Activated naive CD4-positive, alpha-beta T cell treated with anti-CD3 and anti-CD28 coated beads for 36 hours (primary cell): Measurements from ENCODE around the gene AARSD1. TPM values are rescaled to one million over a fixed set of nuclear protein-coding genes. Genes with fewer than 3 reads are reported as not detected.
"Not testable (repeated sequence)": the region's sequence is repeated elsewhere in the genome, so short reads cannot be mapped to it uniquely, and the experiment has no call there.

Source experiments
- CTCF ChIA-PET: fragments of 350-600 bp; sonication (Branson Sonifier 250); formaldehyde crosslinking; loops from one replicate; lab custom pipeline; 2021; ENCODE audit warnings: antibody characterized with exemption; lab: Charles Lee
- DNase-seq: peaks from one replicate; pipeline ENCODE4 v3.0.0-alpha.2; 2020
- H3K27ac Mint-ChIP-seq: one replicate; pipeline ENCODE4 v1.8.0; 2021; ENCODE audit warnings: mild to moderate bottlenecking, mixed read lengths
- H3K27me3 Mint-ChIP-seq: one replicate; pipeline ENCODE4 v1.8.0; 2021; ENCODE audit warnings: low read depth, mixed read lengths
- H3K36me3 Mint-ChIP-seq: one replicate; pipeline ENCODE4 v1.8.0; 2021; ENCODE audit warnings: low read depth, mixed read lengths
- H3K4me1 Mint-ChIP-seq: one replicate; pipeline ENCODE4 v1.8.0; 2021; ENCODE audit warnings: low read depth, mixed read lengths
- H3K4me3 Mint-ChIP-seq: one replicate; pipeline ENCODE4 v1.8.0; 2021; ENCODE audit warnings: mild to moderate bottlenecking, moderate library complexity, mixed read lengths
- H3K9me3 Mint-ChIP-seq: one replicate; pipeline ENCODE4 v1.8.0; 2021; ENCODE audit warnings: mixed read lengths
- intact Hi-C: fragments of 100-400 bp; cut with micrococcal nuclease; formaldehyde crosslinking; loops from one replicate; pipeline ENCODE4 v1.15.1; 2023
- total RNA-seq, 2 experiments: library from RNA; stranded (reverse); gene quantifications; one replicate each; pipeline ENCODE4 v1.2.3, GENCODE V29; 2021

The AARSD1 gene
- total RNA-seq, 2 experiments from 2014 or later: 48.4 to 49.3 TPM

- no peak for DNase-seq
- intact Hi-C loops: loop anchor here (5.0 kb wide), 1 partner anchor 215 kb away; the partner anchor contains the start of gene TMEM106A
- no peaks in the 10 kb centered on the region for H3K9me3 Mint-ChIP-seq
- H3K36me3 Mint-ChIP-seq: peaks cover 36% of the 10 kb centered on the region
- no peaks in the 10 kb centered on the region for H3K27me3 Mint-ChIP-seq
- H3K27ac Mint-ChIP-seq: peak overlapping the region; percentile 97
- peak overlapping the region; percentile 97 for H3K4me3 Mint-ChIP-seq
- CTCF ChIA-PET: interaction anchor here (0.6 to 2.7 kb wide), 15 partner anchors 9 to 487 kb away, joined by 3 to 15 read pairs (median 5); partner anchors contain the start of genes DHX8 and IFI35
- H3K4me1 Mint-ChIP-seq: peaks cover 34% of the 10 kb centered on the region
Measured at GRCh38 chr17:42997390-42997983, 33.2 kb upstream of the AARSD1 start.

GRCh38 chr17:42993913-42994312, 29.7 kb upstream of the AARSD1 start:
- peaks cover 22% of the 10 kb centered on the region for H3K36me3 Mint-ChIP-seq
- H3K27me3 Mint-ChIP-seq, H3K27ac Mint-ChIP-seq, intact Hi-C loops, CTCF ChIA-PET, H3K9me3 Mint-ChIP-seq, H3K4me3 Mint-ChIP-seq, DNase-seq: not testable (repeated sequence)
- H3K4me1 Mint-ChIP-seq: peaks cover 10% of the 10 kb centered on the region

GRCh38 chr17:42992872-42993271, 28.6 kb upstream of the AARSD1 start:
- H3K27ac Mint-ChIP-seq: no peak overlapping the region
- H3K36me3 Mint-ChIP-seq: peaks cover 18% of the 10 kb centered on the region
- CTCF ChIA-PET: no interaction called here
- intact Hi-C loops: no loop called here
- H3K4me1 Mint-ChIP-seq: peaks cover 9% of the 10 kb centered on the region
- no peak for DNase-seq
- H3K4me3 Mint-ChIP-seq: no peak overlapping the region
- no peaks in the 10 kb centered on the region for H3K9me3 Mint-ChIP-seq
- no peaks in the 10 kb centered on the region for H3K27me3 Mint-ChIP-seq

- Mint-ChIP-seq H3K36me3 (peaks cover 19% of the 10 kb centered on the region), H3K4me3 (no peak overlapping the region), H3K4me1 (no peaks in the 10 kb centered on the region), H3K9me3 (no peaks in the 10 kb centered on the region), H3K27ac (no peak overlapping the region), H3K27me3 (no peaks in the 10 kb centered on the region)
- intact Hi-C loops: no loop called here
- CTCF ChIA-PET: interaction anchor here (0.5 kb wide), 1 partner anchor 46 kb away, joined by 3 read pairs; no protein-coding TSS in a partner anchor
- DNase-seq: no peak
Measured at GRCh38 chr17:42991471-42991870, 27.2 kb upstream of the AARSD1 start.

- CTCF ChIA-PET: no interaction called here
- Mint-ChIP-seq H3K27me3 (no peaks in the 10 kb centered on the region), H3K9me3 (no peaks in the 10 kb centered on the region), H3K4me3 (no peak overlapping the region), H3K4me1 (peaks cover 3% of the 10 kb centered on the region), H3K36me3 (peaks cover 23% of the 10 kb centered on the region), H3K27ac (no peak overlapping the region)
- intact Hi-C loops: no loop called here
- no peak for DNase-seq
Measured at GRCh38 chr17:42989726-42990652, 25.7 kb upstream of the AARSD1 start.

- peaks cover 26% of the 10 kb centered on the region for H3K36me3 Mint-ChIP-seq
- H3K27ac Mint-ChIP-seq: no peak overlapping the region
- no peaks in the 10 kb centered on the region for H3K27me3 Mint-ChIP-seq
- intact Hi-C loops: no loop called here
- H3K4me1 Mint-ChIP-seq: peaks cover 8% of the 10 kb centered on the region
- no peaks in the 10 kb centered on the region for H3K9me3 Mint-ChIP-seq
- no peak overlapping the region for H3K4me3 Mint-ChIP-seq
- CTCF ChIA-PET: interaction anchor here (2.2 kb wide), 1 partner anchor 9 kb away, joined by 10 read pairs; the partner anchor contains the start of gene RPL27
- DNase-seq: no peak
Measured at GRCh38 chr17:42989141-42989540, 24.9 kb upstream of the AARSD1 start.

GRCh38 chr17:42985225-42985624, 21.0 kb upstream of the AARSD1 start:
- H3K4me3 Mint-ChIP-seq: no peak overlapping the region
- peaks cover 18% of the 10 kb centered on the region for H3K36me3 Mint-ChIP-seq
- DNase-seq: no peak
- no peaks in the 10 kb centered on the region for H3K9me3 Mint-ChIP-seq
- CTCF ChIA-PET: interaction anchor here (2.0 kb wide), 1 partner anchor 13 kb away, joined by 5 read pairs; the partner anchor contains the start of gene RPL27
- peaks cover 26% of the 10 kb centered on the region for H3K4me1 Mint-ChIP-seq
- intact Hi-C loops: no loop called here
- no peak overlapping the region for H3K27ac Mint-ChIP-seq
- no peaks in the 10 kb centered on the region for H3K27me3 Mint-ChIP-seq

GRCh38 chr17:42982266-42982665, 18.0 kb upstream of the AARSD1 start:
- intact Hi-C loops: no loop called here
- Mint-ChIP-seq H3K36me3 (peaks cover 8% of the 10 kb centered on the region), H3K4me3 (no peak overlapping the region), H3K9me3 (no peaks in the 10 kb centered on the region), H3K27me3 (no peaks in the 10 kb centered on the region), H3K27ac (no peak overlapping the region), H3K4me1 (peaks cover 36% of the 10 kb centered on the region)
- CTCF ChIA-PET: no interaction called here
- DNase-seq: no peak

- CTCF ChIA-PET: no interaction called here
- Mint-ChIP-seq H3K4me3 (peak overlapping the region; percentile 99), H3K4me1 (peaks cover 36% of the 10 kb centered on the region), H3K36me3 (peaks cover 8% of the 10 kb centered on the region), H3K27me3 (no peaks in the 10 kb centered on the region), H3K27ac (peak overlapping the region; percentile 90), H3K9me3 (no peaks in the 10 kb centered on the region)
- intact Hi-C loops: loop anchor here (1.0 to 2.0 kb wide), 7 partner anchors 16 to 189 kb away; partner anchors contain the start of genes AARSD1, BECN1, BRCA1 and PSME3
- peak; percentile 81 for DNase-seq
Measured at GRCh38 chr17:42980766-42981397, 16.6 kb upstream of the AARSD1 start.

GRCh38 chr17:42980274-42980765, 16.1 kb upstream of the AARSD1 start, which contains the start of gene RUNDC1:
RUNDC1 (plus strand) TSS chr17:42980565; CDS start chr17:42980577, 12 bp downstream.
- Mint-ChIP-seq H3K27me3 (no peaks in the 10 kb centered on the region), H3K4me3 (peak within 1 kb of the TSS; percentile 99), H3K36me3 (peaks cover 6% of the 10 kb centered on the region), H3K4me1 (peaks cover 36% of the 10 kb centered on the region), H3K9me3 (no peaks in the 10 kb centered on the region), H3K27ac (peak within 1 kb of the TSS; percentile 90)
- DNase-seq: peak; percentile 90
- intact Hi-C loops: loop anchor here (1.0 to 2.0 kb wide), 6 partner anchors 16 to 190 kb away; partner anchors contain the start of genes AARSD1, BECN1, BRCA1 and PSME3
- CTCF ChIA-PET: interaction anchor here (0.6 kb wide), 2 partner anchors 16 to 930 kb away, joined by 3 read pairs; no protein-coding TSS in a partner anchor

GRCh38 chr17:42979511-42980273, 15.4 kb upstream of the AARSD1 start, which contains the start of gene PTGES3L:
PTGES3L (minus strand) TSS chr17:42980080; CDS start chr17:42980053, 27 bp downstream.
- DNase-seq: peak; percentile 71
- peak within 1 kb of the TSS; percentile 99 for H3K4me3 Mint-ChIP-seq
- no peaks in the 10 kb centered on the region for H3K27me3 Mint-ChIP-seq
- intact Hi-C loops: loop anchor here (1.0 to 2.0 kb wide), 6 partner anchors 15 to 191 kb away; partner anchors contain the start of genes AARSD1, BECN1, BRCA1 and PSME3
- no peaks in the 10 kb centered on the region for H3K9me3 Mint-ChIP-seq
- peaks cover 31% of the 10 kb centered on the region for H3K4me1 Mint-ChIP-seq
- peak within 1 kb of the TSS; percentile 90 for H3K27ac Mint-ChIP-seq
- CTCF ChIA-PET: interaction anchor here (0.6 to 1.5 kb wide), 3 partner anchors 17 to 931 kb away, joined by 3 to 4 read pairs (median 3); partner anchors contain the start of gene RPL27
- peaks cover under 1% of the 10 kb centered on the region for H3K36me3 Mint-ChIP-seq
